ENCODE results near the gene RMND5B.

DNA sequence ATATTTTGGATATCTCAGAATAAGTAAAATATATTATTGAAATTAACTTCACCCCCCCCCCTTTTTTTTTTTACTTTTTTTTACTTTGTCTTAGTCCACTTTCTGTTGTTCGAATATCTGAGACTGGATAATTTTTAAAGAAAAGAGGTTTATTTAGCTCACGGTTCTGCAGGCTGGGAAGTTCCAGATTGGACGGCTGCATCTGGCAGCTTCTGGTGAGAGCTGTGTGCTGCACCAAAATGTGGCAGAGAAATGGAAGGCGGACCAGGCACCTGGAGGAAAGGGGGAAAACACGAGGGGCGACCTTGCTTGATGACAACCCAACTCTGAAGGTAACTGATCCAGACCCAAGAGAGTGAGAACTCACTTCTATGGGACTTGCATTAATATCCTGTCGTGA is 62.0 kb downstream of the RMND5B start:
- TF ChIP-seq GATA3 (IDR thresholded peaks at IDR 0.05; ENCODE audit: low read depth, low read length) (no peak), GATA2 (IDR thresholded peaks at IDR 0.05; ENCODE audit: low read depth, low read length) (no peak)
